Measurements from ENCODE around the gene INPP4A. TPM values are rescaled to one million over a fixed set of nuclear protein-coding genes. Genes with fewer than 3 reads are reported as not detected.
A peak's percentile ranks its signal among the peaks of the same experiment; 100 is the strongest.

Gene INPP4A
- total RNA-seq, 4 donors from 2014 or later: 13.6 to 25.2 (median 17.2) TPM

- WGBS: 76% methylated on average over 4 of the region's 4 CpGs
- no peaks in the 10 kb centered on the region for H3K9me3 ChIP-seq
- TF ChIP-seq EP300 (IDR thresholded peaks at IDR 0.05) (no peak), CTCF (IDR thresholded peaks at IDR 0.05) (no peak), POLR2A (IDR thresholded peaks at IDR 0.05) (no peak), POLR2AphosphoS5 (IDR thresholded peaks at IDR 0.05) (no peak)
- no peak overlapping the region for H3K27ac ChIP-seq
- no peaks in the 10 kb centered on the region for H3K36me3 ChIP-seq
- no peaks in the 10 kb centered on the region for H3K4me1 ChIP-seq
- no peaks in the 10 kb centered on the region for H3K27me3 ChIP-seq
- no peak for DNase-seq (ENCODE audit: low spot score in 2 of 2)
- H3K4me3 ChIP-seq: no peak overlapping the region
Observed at GRCh38 chr2:98514879-98515249, 70.2 kb downstream of the INPP4A start.

- no peaks in the 10 kb centered on the region for H3K27me3 ChIP-seq
- 72% methylated on average over 13 of the region's 13 CpGs for WGBS
Observed at GRCh38 chr2:98515250-98515991, 70.8 kb downstream of the INPP4A start.

GRCh38 chr2:98516571-98516970 lies 71.9 kb downstream of the INPP4A start:
- 91% methylated on average over 3 of the region's 3 CpGs for WGBS
- Histone ChIP-seq H3K9me3 (no peaks in the 10 kb centered on the region), H3K27ac (no peak overlapping the region), H3K27me3 (no peaks in the 10 kb centered on the region), H3K4me1 (no peaks in the 10 kb centered on the region), H3K36me3 (peaks cover 10% of the 10 kb centered on the region), H3K4me3 (no peak overlapping the region)
- no peak for DNase-seq (ENCODE audit: low spot score in 2 of 2)
- TF ChIP-seq POLR2AphosphoS5 (IDR thresholded peaks at IDR 0.05) (no peak), POLR2A (IDR thresholded peaks at IDR 0.05) (no peak), EP300 (IDR thresholded peaks at IDR 0.05) (no peak), CTCF (IDR thresholded peaks at IDR 0.05) (no peak)

More at GRCh38 chr2:98515250-98515991, 70.8 kb downstream of the INPP4A start:
- no peak for TF ChIP-seq POLR2AphosphoS5 (IDR thresholded peaks at IDR 0.05)
- no peak for TF ChIP-seq EP300 (IDR thresholded peaks at IDR 0.05)
- no peak for TF ChIP-seq POLR2A (IDR thresholded peaks at IDR 0.05)
- no peak for TF ChIP-seq CTCF (IDR thresholded peaks at IDR 0.05)
- Histone ChIP-seq H3K4me1 (no peaks in the 10 kb centered on the region), H3K27ac (no peak overlapping the region), H3K36me3 (peaks cover 3% of the 10 kb centered on the region), H3K9me3 (no peaks in the 10 kb centered on the region), H3K4me3 (no peak overlapping the region)
- no peak for DNase-seq (ENCODE audit: low spot score in 2 of 2)

GRCh38 chr2:98517636-98518035 lies 73.0 kb downstream of the INPP4A start:
- TF ChIP-seq EP300 (IDR thresholded peaks at IDR 0.05) (no peak), CTCF (IDR thresholded peaks at IDR 0.05) (no peak), POLR2AphosphoS5 (IDR thresholded peaks at IDR 0.05) (no peak), POLR2A (IDR thresholded peaks at IDR 0.05) (no peak)
- Histone ChIP-seq H3K4me3 (no peak overlapping the region), H3K4me1 (no peaks in the 10 kb centered on the region), H3K36me3 (peaks cover 10% of the 10 kb centered on the region), H3K27me3 (no peaks in the 10 kb centered on the region), H3K27ac (no peak overlapping the region), H3K9me3 (no peaks in the 10 kb centered on the region)
- DNase-seq (ENCODE audit: low spot score in 2 of 2): no peak
- 83% methylated on average over 2 of the region's 2 CpGs for whole genome bisulfite sequencing

GRCh38 chr2:98518101-98518500 lies 73.4 kb downstream of the INPP4A start:
- H3K9me3 ChIP-seq: no peaks in the 10 kb centered on the region
- TF ChIP-seq CTCF (IDR thresholded peaks at IDR 0.05) (peak in 1 of 2 donors; percentile 11), EP300 (IDR thresholded peaks at IDR 0.05) (no peak)
- no peak for DNase-seq (ENCODE audit: low spot score in 2 of 2)
- H3K27me3 ChIP-seq: no peaks in the 10 kb centered on the region
- no peak overlapping the region for H3K4me3 ChIP-seq
- no peaks in the 10 kb centered on the region for H3K4me1 ChIP-seq
- peaks cover 10% of the 10 kb centered on the region for H3K36me3 ChIP-seq
- WGBS: 73% methylated on average over 4 of the region's 4 CpGs
- no peak overlapping the region for H3K27ac ChIP-seq
